ENCODE results near the gene RNF225. TPM values are rescaled to one million over a fixed set of nuclear protein-coding genes. Genes with fewer than 3 reads are reported as not detected.
A peak's percentile ranks its signal among the peaks of the same experiment; 100 is the strongest.

The RNF225 gene
- total RNA-seq, 2 donors from 2014 or later: not detected

GRCh38 chr19:58397533-58398037, 2.1 kb downstream of the RNF225 start:
- Histone ChIP-seq H3K4me1 (peaks cover 8% of the 10 kb centered on the region), H3K9ac (ENCODE audit: low read depth in 2 of 2, low read length in 2 of 2) (no peak overlapping the region), H3K27me3 (peaks cover 23% of the 10 kb centered on the region), H3K9me3 (no peaks in the 10 kb centered on the region), H3K27ac (no peak overlapping the region), H3K36me3 (peaks cover 6% of the 10 kb centered on the region), H3K4me3 (no peak overlapping the region)
- DNase-seq: no peak
- intact Hi-C loops (cut with DNase I): no loop called here
- no peak for TF ChIP-seq CTCF (IDR thresholded peaks at IDR 0.05)

GRCh38 chr19:58398087-58398486, 2.6 kb downstream of the RNF225 start:
- Histone ChIP-seq H3K27ac (no peak overlapping the region), H3K9me3 (no peaks in the 10 kb centered on the region), H3K4me1 (peaks cover 8% of the 10 kb centered on the region), H3K9ac (ENCODE audit: low read depth in 2 of 2, low read length in 2 of 2) (no peak overlapping the region), H3K4me3 (no peak overlapping the region), H3K27me3 (peaks cover 23% of the 10 kb centered on the region), H3K36me3 (peaks cover 6% of the 10 kb centered on the region)
- TF ChIP-seq CTCF (IDR thresholded peaks at IDR 0.05): no peak
- no peak for DNase-seq
- intact Hi-C loops (cut with DNase I): no loop called here

- H3K9ac ChIP-seq (ENCODE audit: low read depth in 2 of 2, low read length in 2 of 2): no peak overlapping the region
- DNase-seq: no peak
- peaks cover 6% of the 10 kb centered on the region for H3K36me3 ChIP-seq
- H3K9me3 ChIP-seq: no peaks in the 10 kb centered on the region
- intact Hi-C loops (cut with DNase I): no loop called here
- TF ChIP-seq CTCF (IDR thresholded peaks at IDR 0.05): no peak
- H3K4me1 ChIP-seq: peaks cover 8% of the 10 kb centered on the region
- H3K27me3 ChIP-seq: peaks cover 23% of the 10 kb centered on the region
- H3K27ac ChIP-seq: no peak overlapping the region
- no peak overlapping the region for H3K4me3 ChIP-seq
Observed at GRCh38 chr19:58398545-58398944, 3.1 kb downstream of the RNF225 start.

- H3K27ac ChIP-seq: no peak overlapping the region
- DNase-seq: no peak
- H3K4me1 ChIP-seq: peaks cover 8% of the 10 kb centered on the region
- H3K36me3 ChIP-seq: peaks cover 2% of the 10 kb centered on the region
- no peak for TF ChIP-seq CTCF (IDR thresholded peaks at IDR 0.05)
- intact Hi-C loops (cut with DNase I): no loop called here
- H3K27me3 ChIP-seq: peaks cover 23% of the 10 kb centered on the region
- H3K9me3 ChIP-seq: no peaks in the 10 kb centered on the region
- no peak overlapping the region for H3K4me3 ChIP-seq
- no peak overlapping the region for H3K9ac ChIP-seq (ENCODE audit: low read depth in 2 of 2, low read length in 2 of 2)
Observed at GRCh38 chr19:58399903-58400302, 4.4 kb downstream of the RNF225 start.

GRCh38 chr19:58400316-58400915, 5.0 kb downstream of the RNF225 start:
- peak overlapping the region; percentile 72 to 73 for H3K9ac ChIP-seq (ENCODE audit: low read depth in 2 of 2, low read length in 2 of 2)
- peak overlapping the region; percentile 63 for H3K4me3 ChIP-seq
- H3K4me1 ChIP-seq: peaks cover 8% of the 10 kb centered on the region
- no peak overlapping the region for H3K27ac ChIP-seq
- DNase-seq: no peak
- H3K36me3 ChIP-seq: no peaks in the 10 kb centered on the region
- H3K9me3 ChIP-seq: no peaks in the 10 kb centered on the region
- H3K27me3 ChIP-seq: peaks cover 23% of the 10 kb centered on the region
- no peak for TF ChIP-seq CTCF (IDR thresholded peaks at IDR 0.05)
- intact Hi-C loops (cut with DNase I): no loop called here
